Heart left ventricle (tissue), 16 donors: Measurements from ENCODE around the gene LDAH. TPM values are rescaled to one million over a fixed set of nuclear protein-coding genes. Genes with fewer than 3 reads are reported as not detected.

Source experiments
- ATAC-seq, 4 donors: fragments of 200-7000 bp; cut with Tn5 transposase; one replicate each; pipeline ENCODE4 v1.9.1; 2020 to 2022; ENCODE audit warnings: moderate library complexity in 4 of 4, mild to moderate bottlenecking in 3 of 4, moderate number of reproducible peaks in 1 of 4
- DNase-seq, 5 donors: peaks; one replicate each; pipeline ENCODE4 v3.0.0-alpha.2; 2020
- H3K27ac ChIP-seq, 12 donors: fragments of 200-600 bp; sonication (generic) in 4 of 12; one replicate each; pipeline versions ENCODE4 v1.5.0 to v1.8.0; 2016 to 2022; ENCODE audit warnings: mild to moderate bottlenecking in 2 of 12
- H3K27me3 ChIP-seq, 9 donors: fragments of 200-600 bp; sonication (generic) in 2 of 9; one replicate each; pipeline versions ENCODE4 v1.5.1 to v1.8.0; 2016 to 2022; ENCODE audit warnings: mild to moderate bottlenecking in 3 of 9
- H3K36me3 ChIP-seq, 9 donors: fragments of 200-600 bp; sonication (generic) in 2 of 9; one replicate each; pipeline versions ENCODE4 v1.5.0 to v1.8.0; 2018 to 2022; ENCODE audit warnings: mild to moderate bottlenecking in 2 of 9
- H3K4me1 ChIP-seq, 12 donors: fragments of 200-600 bp; sonication (generic) in 4 of 12; one replicate each; pipeline versions ENCODE4 v1.5.0 to v1.8.0; 2016 to 2022; ENCODE audit warnings: mild to moderate bottlenecking in 3 of 12
- H3K4me3 ChIP-seq, 12 donors: fragments of 200-600 bp; sonication (generic) in 4 of 12; one replicate each; pipeline versions ENCODE4 v1.5.0 to v1.8.0; 2017 to 2022; ENCODE audit warnings: mild to moderate bottlenecking in 9 of 12, moderate library complexity in 4 of 12
- H3K9me3 ChIP-seq, 12 donors: fragments of 200-600 bp; sonication (generic) in 4 of 12; one replicate each; pipeline versions ENCODE4 v1.5.0 to v1.8.0; 2016 to 2022; ENCODE audit warnings: mild to moderate bottlenecking in 1 of 12
- POLR2A ChIP-seq, 2 donors: fragments of 450-650 bp; IDR thresholded peaks; one replicate each; pipeline ENCODE4 v1.6.1; 2017; ENCODE audit warnings: antibody characterized with exemption in 2 of 2, mild to moderate bottlenecking in 2 of 2, moderate library complexity in 2 of 2
- WGBS, 4 donors: extraction: QIAGEN DNeasy Blood & Tissue Kit in 2 of 4; methylation state at CpG; one replicate each; pipeline versions ENCODE4 v1.1.5 to v1.1.7; 2013 to 2018; 5-methylcytosine and 5-hydroxymethylcytosine counted together
- intact Hi-C, 10 donors: fragments of 100-400 bp; cut with DNase I; formaldehyde crosslinking; loops; one replicate each; pipeline versions ENCODE4 v1.11.1 to v1.14.2; 2022
- polyA plus RNA-seq, 2 donors: library from polyadenylated mRNA; stranded (reverse); fragments of 200-250 nt; gene quantifications; one replicate each; pipeline ENCODE4 v1.2.3, GENCODE V29; 2013
- total RNA-seq, 9 donors: library from RNA; depleted of rRNA in 2 of 9; stranded (reverse); fragments of >200 nt in 2 of 9; fragmentation: NEBNext Ultra II Directional in 3 of 9; extraction: Animal tissue kit (Norgen Biotek cat#: 25700) in 3 of 9; gene quantifications; one replicate each; pipeline versions ENCODE4 v1.1.0 to v1.2.4, GENCODE V29; 2016 to 2023
- TF ChIP-seq, protein P1 (sequence below), 12 donors: fragments of 200-600 bp; sonication (generic) in 4 of 12; IDR thresholded peaks; one replicate each; pipeline versions ENCODE4 v1.5.0 to v1.8.0; 2018 to 2022; ENCODE audit warnings: antibody characterized with exemption in 12 of 12, mild to moderate bottlenecking in 5 of 12
- donor health status: ischemic (EF 13 %, LVEDD 7.1; RV severe dilation, severe dysfunction).
- donor health status: healthy with polysubstance abuse.
- donor health status: DM: no; HTN: yes; CAD: no.
- donor health status: DM: no; HTN: no; CAD: no.
- donor health status: ischemic (EF 25% LVEDD 6.9; RV normal size, moderate dysfunction).
- donor health status: ischemic (EF 25% LVEDD 5.7; RV mildly dilated, moderate dysfunction).
- donor health status: healthy.
- donor health status: DM: yes; HTN: yes; CAD: no.
- donor health status: ischemic (EF 35%, LVEDD 5.7; RV mildly dilated, moderate dysfunction).
- donor health status: nonischemic (EF 11% LVEDD 7.7; RV severe dilation, severe dysfunction).
- donor health status: DM: yes; HTN: yes; CAD: no.
- donor health status: PGD.
- donor health status: ischemic (EF 29% LVEDD 5.4; RV normal size, mild dysfunction).
- donor health status: nonischemic (EF 23%, LVEDD 6.1; RV moderate dilation, normal function).

Gene LDAH
- total and polyA plus RNA-seq, 11 donors: 2.2 to 13.2 (median 6.7) TPM

DNA sequence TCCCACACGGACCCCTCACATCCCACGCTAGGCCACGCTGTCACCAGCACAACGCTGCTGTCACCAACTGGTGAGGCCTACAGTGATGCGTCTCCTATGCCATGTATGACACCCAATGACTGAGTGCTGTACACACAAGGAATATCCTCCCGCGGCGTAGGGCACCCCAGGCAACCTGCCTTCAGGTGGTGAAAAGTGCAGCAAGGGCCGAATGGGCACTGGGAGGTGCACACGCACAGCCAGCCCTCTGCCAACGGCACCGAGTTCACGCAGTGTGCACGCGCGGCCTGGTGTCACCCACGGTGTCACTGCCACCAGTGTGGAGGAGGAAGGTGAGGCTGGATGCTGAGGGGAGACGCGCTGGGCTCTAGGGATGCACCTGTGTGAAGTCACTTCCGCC is 176.5 kb downstream of the LDAH start:
- no peaks in the 10 kb centered on the region for H3K27me3 ChIP-seq
- DNase-seq (peak in 3 of 5 donors; percentile 20 to 42 (median 27)), ATAC-seq (no peak)
- H3K9me3 ChIP-seq: no peaks in the 10 kb centered on the region
- intact Hi-C loops: loop anchor here in 2 of 10 donors (10.0 kb wide), 2 partner anchors 512 to 542 kb away; no protein-coding TSS in a partner anchor
- peaks cover 4 to 48% (median 35%) of the 10 kb centered on the region in 12 donors for H3K4me1 ChIP-seq
- TF ChIP-seq, protein P1, sequence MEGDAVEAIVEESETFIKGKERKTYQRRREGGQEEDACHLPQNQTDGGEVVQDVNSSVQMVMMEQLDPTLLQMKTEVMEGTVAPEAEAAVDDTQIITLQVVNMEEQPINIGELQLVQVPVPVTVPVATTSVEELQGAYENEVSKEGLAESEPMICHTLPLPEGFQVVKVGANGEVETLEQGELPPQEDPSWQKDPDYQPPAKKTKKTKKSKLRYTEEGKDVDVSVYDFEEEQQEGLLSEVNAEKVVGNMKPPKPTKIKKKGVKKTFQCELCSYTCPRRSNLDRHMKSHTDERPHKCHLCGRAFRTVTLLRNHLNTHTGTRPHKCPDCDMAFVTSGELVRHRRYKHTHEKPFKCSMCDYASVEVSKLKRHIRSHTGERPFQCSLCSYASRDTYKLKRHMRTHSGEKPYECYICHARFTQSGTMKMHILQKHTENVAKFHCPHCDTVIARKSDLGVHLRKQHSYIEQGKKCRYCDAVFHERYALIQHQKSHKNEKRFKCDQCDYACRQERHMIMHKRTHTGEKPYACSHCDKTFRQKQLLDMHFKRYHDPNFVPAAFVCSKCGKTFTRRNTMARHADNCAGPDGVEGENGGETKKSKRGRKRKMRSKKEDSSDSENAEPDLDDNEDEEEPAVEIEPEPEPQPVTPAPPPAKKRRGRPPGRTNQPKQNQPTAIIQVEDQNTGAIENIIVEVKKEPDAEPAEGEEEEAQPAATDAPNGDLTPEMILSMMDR (IDR thresholded peaks at IDR 0.05): no peak
- no peak for TF ChIP-seq POLR2A (IDR thresholded peaks at IDR 0.05)
- peaks cover 0 to 43% (median 37%) of the 10 kb centered on the region in 9 donors for H3K36me3 ChIP-seq
- WGBS, 4 donors: 94 to 98% (median 96%) methylated on average over 18 to 20 of the region's 20 CpGs
- H3K27ac ChIP-seq: peak overlapping the region in 1 of 12 donors; percentile 25
- no peak overlapping the region for H3K4me3 ChIP-seq

DNA sequence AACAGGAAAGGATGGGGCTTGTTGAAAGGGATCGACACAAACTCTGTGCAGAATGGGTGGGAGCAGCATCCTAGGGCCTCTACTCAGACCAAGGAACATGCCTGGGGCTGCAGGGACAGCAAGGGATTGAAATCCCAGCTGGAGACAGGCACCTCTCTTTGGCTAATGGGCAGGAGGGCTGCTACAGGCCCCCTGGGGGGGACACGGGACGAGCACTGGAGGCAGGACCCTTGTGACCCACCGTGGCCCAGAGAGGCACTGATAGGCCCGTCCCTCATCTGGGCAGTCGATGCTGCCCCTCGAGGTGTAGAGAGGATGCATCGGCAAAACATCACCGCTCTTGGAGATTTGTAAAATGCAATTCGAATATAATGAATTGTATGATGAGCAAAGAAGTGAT is 177.1 kb downstream of the LDAH start:
- H3K36me3 ChIP-seq: peaks cover 0 to 50% (median 41%) of the 10 kb centered on the region in 9 donors
- no peak for ATAC-seq

DNA sequence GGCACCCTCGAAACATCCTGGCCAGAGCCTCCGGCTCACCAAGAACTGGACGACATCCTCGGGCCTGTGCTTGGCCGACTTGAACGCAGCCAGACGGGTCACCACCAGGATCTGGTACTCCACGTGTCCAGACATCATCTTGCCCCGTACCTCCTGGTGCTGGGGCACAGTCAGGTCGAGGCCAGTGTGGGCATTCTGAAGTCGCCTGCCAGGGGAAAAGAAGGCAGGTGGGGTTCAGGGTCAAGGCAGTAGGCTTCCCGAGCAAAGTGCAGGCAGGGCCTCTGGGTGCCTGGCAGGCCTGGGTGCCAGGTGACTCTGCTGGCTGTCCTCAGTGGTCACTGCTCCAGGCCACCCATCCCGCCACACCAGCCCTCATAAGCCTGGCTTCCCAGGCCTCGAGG is 177.6 kb downstream of the LDAH start:
- peak overlapping the region in 1 of 12 donors; percentile 24 for H3K27ac ChIP-seq
- 91 to 95% (median 93%) methylated on average over 11 to 14 of the region's 14 CpGs for WGBS, 4 donors
- no peak for TF ChIP-seq POLR2A (IDR thresholded peaks at IDR 0.05)
- TF ChIP-seq, protein P1 (IDR thresholded peaks at IDR 0.05): no peak
- intact Hi-C loops: loop anchor here in 2 of 10 donors (10.0 kb wide), 2 partner anchors 510 to 540 kb away; no protein-coding TSS in a partner anchor
- H3K27me3 ChIP-seq: no peaks in the 10 kb centered on the region
- H3K4me1 ChIP-seq: peaks cover 9 to 53% (median 37%) of the 10 kb centered on the region in 12 donors
- peaks cover 0 to 53% (median 42%) of the 10 kb centered on the region in 9 donors for H3K36me3 ChIP-seq
- ATAC-seq (no peak), DNase-seq (peak in 2 of 5 donors; percentile 18 to 54)
- H3K4me3 ChIP-seq: no peak overlapping the region
- no peaks in the 10 kb centered on the region for H3K9me3 ChIP-seq

More for the DNA sequence above, 177.1 kb downstream of the LDAH start:
- Histone ChIP-seq H3K4me1 (peaks cover 9 to 53% (median 39%) of the 10 kb centered on the region in 12 donors), H3K4me3 (no peak overlapping the region), H3K27me3 (no peaks in the 10 kb centered on the region), H3K9me3 (no peaks in the 10 kb centered on the region), H3K27ac (peak overlapping the region in 1 of 12 donors; percentile 24)
- DNase-seq: peak in 2 of 5 donors; percentile 17 to 24
- WGBS, 4 donors: 86 to 88% (median 87%) methylated on average over 10 of the region's 10 CpGs
- intact Hi-C loops: loop anchor here in 2 of 10 donors (10.0 kb wide), 2 partner anchors 511 to 541 kb away; no protein-coding TSS in a partner anchor
- TF ChIP-seq, protein P1 (IDR thresholded peaks at IDR 0.05): no peak
- TF ChIP-seq POLR2A (IDR thresholded peaks at IDR 0.05): no peak

DNA sequence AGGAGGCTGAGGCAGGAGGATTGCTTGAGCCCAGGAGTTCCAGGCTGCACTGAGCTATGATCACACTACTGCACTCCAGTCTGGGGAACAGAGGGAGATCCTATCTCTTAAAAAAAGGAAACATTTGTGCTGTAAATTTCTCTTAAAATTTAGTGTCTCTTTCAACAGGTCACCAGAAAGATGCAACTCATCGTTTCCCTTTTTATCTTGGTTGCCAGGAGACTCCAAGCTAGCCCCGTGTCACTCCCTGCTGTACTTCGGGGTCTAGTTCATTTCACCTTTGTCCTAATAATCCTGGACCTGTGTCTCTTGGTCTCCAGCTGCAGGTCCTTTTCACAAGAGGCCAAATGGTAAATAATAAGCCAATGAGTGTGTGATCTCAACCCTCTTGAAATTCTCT is 179.1 kb downstream of the LDAH start:
- Histone ChIP-seq H3K4me3 (no peak overlapping the region), H3K9me3 (no peaks in the 10 kb centered on the region), H3K27ac (peak overlapping the region in 1 of 12 donors; percentile 90), H3K4me1 (peaks cover 5 to 45% (median 23%) of the 10 kb centered on the region in 12 donors), H3K27me3 (no peaks in the 10 kb centered on the region), H3K36me3 (peaks cover 0 to 68% (median 50%) of the 10 kb centered on the region in 9 donors)
- intact Hi-C loops: loop anchor here in 5 of 10 donors (2.0 to 10.0 kb wide), 5 partner anchors 201 to 539 kb away; no protein-coding TSS in a partner anchor
- ATAC-seq: no peak
- no peak for DNase-seq
- 67 to 79% (median 72%) methylated on average over 3 of the region's 3 CpGs for WGBS, 4 donors
- TF ChIP-seq, protein P1 (IDR thresholded peaks at IDR 0.05): no peak
- no peak for TF ChIP-seq POLR2A (IDR thresholded peaks at IDR 0.05)
